Measurements from ENCODE around the gene ZMYND11. TPM values are rescaled to one million over a fixed set of nuclear protein-coding genes. Genes with fewer than 3 reads are reported as not detected.

The ZMYND11 gene
- total RNA-seq, 1 experiment from 2014 or later = 37.5 TPM

- H3K36me3 ChIP-seq (ENCODE audit: control insufficient read depth, insufficient read depth, low read length) = no peaks in the 10 kb centered on the region
- CTCF ChIA-PET = no interaction called here
- BruUV-seq (replicated peaks) = no TSS peak
- H3K4me1 ChIP-seq (ENCODE audit: control insufficient read depth, insufficient read depth, low read length) = peaks cover 11% of the 10 kb centered on the region
- ATAC-seq (no peak), DNase-seq (ENCODE audit: low read depth, low spot score) (no peak)
- no peak overlapping the region for H3K27ac ChIP-seq (ENCODE audit: low read length)
- H3K9me3 ChIP-seq (ENCODE audit: control insufficient read depth, insufficient read depth, low read depth, low read length) = no peaks in the 10 kb centered on the region
- H3K27me3 ChIP-seq (ENCODE audit: control insufficient read depth, insufficient read depth, low read length) = no peaks in the 10 kb centered on the region
- TF ChIP-seq REST (IDR thresholded peaks at IDR 0.05; ENCODE audit: insufficient read depth in 1 of 2, low read depth in 2 of 2, low read length in 1 of 2) (no peak), POLR2AphosphoS5 (IDR thresholded peaks at IDR 0.05; ENCODE audit: low read depth, low read length) (no peak), CTCF (IDR thresholded peaks at IDR 0.05) (no peak), TCF7L2 (IDR thresholded peaks at IDR 0.05; ENCODE audit: low read depth, low read length) (no peak), SIN3A (IDR thresholded peaks at IDR 0.05; ENCODE audit: borderline replicate concordance, insufficient read depth, low read depth, low read length) (no peak)
- in situ Hi-C loops (cut with HindIII; ENCODE audit: low pct_unique_long_range_greater_than_20kb, low sequenced_read_pairs) = no loop called here
- H3K4me3 ChIP-seq (ENCODE audit: low read depth in 2 of 2, low read length in 2 of 2) = no peak overlapping the region
- intact Hi-C loops (cut with micrococcal nuclease; ENCODE audit: unreplicated experiment) = no loop called here
- POLR2A ChIA-PET = no interaction called here
These were observed 7.1 kb downstream of the ZMYND11 start for GRCh38 chr10:142371-142770.

GRCh38 chr10:152915-153314, 17.7 kb downstream of the ZMYND11 start:
- H3K9me3 ChIP-seq (ENCODE audit: control insufficient read depth, insufficient read depth, low read depth, low read length) = no peaks in the 10 kb centered on the region
- ATAC-seq = no peak
- DNase-seq (ENCODE audit: low read depth, low spot score) = no peak
- intact Hi-C loops (cut with micrococcal nuclease; ENCODE audit: unreplicated experiment) (no loop called here), in situ Hi-C loops (cut with HindIII; ENCODE audit: low pct_unique_long_range_greater_than_20kb, low sequenced_read_pairs) (no loop called here)
- no peak overlapping the region for H3K4me3 ChIP-seq (ENCODE audit: low read depth in 2 of 2, low read length in 2 of 2)
- H3K27me3 ChIP-seq (ENCODE audit: control insufficient read depth, insufficient read depth, low read length) = no peaks in the 10 kb centered on the region
- CTCF ChIA-PET = no interaction called here
- no peak overlapping the region for H3K27ac ChIP-seq (ENCODE audit: low read length)
- POLR2A ChIA-PET = no interaction called here
- H3K36me3 ChIP-seq (ENCODE audit: control insufficient read depth, insufficient read depth, low read length) = no peaks in the 10 kb centered on the region
- no peaks in the 10 kb centered on the region; the same call in 1 of the 2 replicates for H3K4me1 ChIP-seq (ENCODE audit: control insufficient read depth, insufficient read depth, low read length)
- BruUV-seq (replicated peaks) = no TSS peak
- TF ChIP-seq REST (IDR thresholded peaks at IDR 0.05; ENCODE audit: insufficient read depth in 1 of 2, low read depth in 2 of 2, low read length in 1 of 2) = no peak
- TF ChIP-seq CTCF (IDR thresholded peaks at IDR 0.05) = no peak
- no peak for TF ChIP-seq SIN3A (IDR thresholded peaks at IDR 0.05; ENCODE audit: borderline replicate concordance, insufficient read depth, low read depth, low read length)
- no peak for TF ChIP-seq TCF7L2 (IDR thresholded peaks at IDR 0.05; ENCODE audit: low read depth, low read length)
- TF ChIP-seq POLR2AphosphoS5 (IDR thresholded peaks at IDR 0.05; ENCODE audit: low read depth, low read length) = no peak

Data from Panc1 (cell line).